ENCODE measurements around the gene DLGAP1. TPM values are rescaled to one million over a fixed set of nuclear protein-coding genes. Genes with fewer than 3 reads are reported as not detected.

DLGAP1 gene
- total and polyA plus RNA-seq, 2 of the 13 experiments (the other 11 are each of a cell fraction or from before 2014, with no cell fraction given), result 0.01 TPM; not detected in 1

GRCh38 chr18:3593904-3594759 lies 861.0 kb downstream of the DLGAP1 start (continued):
- TF ChIP-seq ZBTB49 (CRISPR knock-in tag; IDR thresholded peaks at IDR 0.05; ENCODE audit: borderline replicate concordance), result no peak
- no peak for TF ChIP-seq MEIS2 (CRISPR knock-in tag; IDR thresholded peaks at IDR 0.05)
- no peak for TF ChIP-seq ZFP82 (CRISPR knock-in tag; IDR thresholded peaks at IDR 0.05; ENCODE audit: borderline replicate concordance)
- no peak for TF ChIP-seq MAFG (CRISPR knock-in tag; IDR thresholded peaks at IDR 0.05)
- TF ChIP-seq ZNF260 (CRISPR knock-in tag; IDR thresholded peaks at IDR 0.05; ENCODE audit: borderline replicate concordance, low read depth), result no peak
- no peak for TF ChIP-seq ZNF570 (CRISPR knock-in tag; IDR thresholded peaks at IDR 0.05; ENCODE audit: borderline replicate concordance)
- TF ChIP-seq BRCA1 (CRISPR knock-in tag; IDR thresholded peaks at IDR 0.05), result no peak
- no peak for TF ChIP-seq ZNF569 (CRISPR knock-in tag; IDR thresholded peaks at IDR 0.05; ENCODE audit: borderline replicate concordance)
- TF ChIP-seq NR2F1 (CRISPR knock-in tag; IDR thresholded peaks at IDR 0.05), result no peak
- TF ChIP-seq, protein P1, sequence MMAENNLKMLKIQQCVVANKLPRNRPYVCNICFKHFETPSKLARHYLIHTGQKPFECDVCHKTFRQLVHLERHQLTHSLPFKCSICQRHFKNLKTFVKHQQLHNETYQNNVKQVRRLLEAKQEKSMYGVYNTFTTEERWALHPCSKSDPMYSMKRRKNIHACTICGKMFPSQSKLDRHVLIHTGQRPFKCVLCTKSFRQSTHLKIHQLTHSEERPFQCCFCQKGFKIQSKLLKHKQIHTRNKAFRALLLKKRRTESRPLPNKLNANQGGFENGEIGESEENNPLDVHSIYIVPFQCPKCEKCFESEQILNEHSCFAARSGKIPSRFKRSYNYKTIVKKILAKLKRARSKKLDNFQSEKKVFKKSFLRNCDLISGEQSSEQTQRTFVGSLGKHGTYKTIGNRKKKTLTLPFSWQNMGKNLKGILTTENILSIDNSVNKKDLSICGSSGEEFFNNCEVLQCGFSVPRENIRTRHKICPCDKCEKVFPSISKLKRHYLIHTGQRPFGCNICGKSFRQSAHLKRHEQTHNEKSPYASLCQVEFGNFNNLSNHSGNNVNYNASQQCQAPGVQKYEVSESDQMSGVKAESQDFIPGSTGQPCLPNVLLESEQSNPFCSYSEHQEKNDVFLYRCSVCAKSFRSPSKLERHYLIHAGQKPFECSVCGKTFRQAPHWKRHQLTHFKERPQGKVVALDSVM (CRISPR knock-in tag; IDR thresholded peaks at IDR 0.05), result no peak; the same call in 1 of the 2 replicates
- no peak for TF ChIP-seq REL (CRISPR knock-in tag; conservative IDR thresholded peaks at IDR 0.05)
- TF ChIP-seq GFI1 (CRISPR knock-in tag; IDR thresholded peaks at IDR 0.05; ENCODE audit: borderline replicate concordance), result peak; percentile 58; the same call in 1 of the 2 replicates
- no peak; the same call in 1 of the 2 replicates for TF ChIP-seq ZNF766 (CRISPR knock-in tag; IDR thresholded peaks at IDR 0.05; ENCODE audit: borderline replicate concordance)
- TF ChIP-seq ZNF136 (CRISPR knock-in tag; IDR thresholded peaks at IDR 0.05; ENCODE audit: low read depth), result no peak
- TF ChIP-seq ZNF790 (CRISPR knock-in tag; IDR thresholded peaks at IDR 0.05; ENCODE audit: borderline replicate concordance), result no peak
- TF ChIP-seq ZNF563 (CRISPR knock-in tag; IDR thresholded peaks at IDR 0.05), result no peak
- no peak for TF ChIP-seq DNMT3B (CRISPR knock-in tag; conservative IDR thresholded peaks at IDR 0.05)
- no peak for TF ChIP-seq ZNF691 (CRISPR knock-in tag; IDR thresholded peaks at IDR 0.05; ENCODE audit: borderline replicate concordance, low read depth)
- no peak for TF ChIP-seq ZNF235 (CRISPR knock-in tag; IDR thresholded peaks at IDR 0.05; ENCODE audit: borderline replicate concordance)
- TF ChIP-seq ZNF784 (CRISPR knock-in tag; IDR thresholded peaks at IDR 0.05; ENCODE audit: borderline replicate concordance), result no peak
- no peak for TF ChIP-seq ZNF230 (CRISPR knock-in tag; IDR thresholded peaks at IDR 0.05)

Data from HepG2 (cell line).